Kidney tubule cell (primary cell): ENCODE data around the gene P2RY6.

ENCODE experiments used
- DNase-seq: peaks from one replicate; pipeline ENCODE4 v3.0.0-alpha.2; 2018; ENCODE audit warnings: low spot score

P2RY6 gene

DNA sequence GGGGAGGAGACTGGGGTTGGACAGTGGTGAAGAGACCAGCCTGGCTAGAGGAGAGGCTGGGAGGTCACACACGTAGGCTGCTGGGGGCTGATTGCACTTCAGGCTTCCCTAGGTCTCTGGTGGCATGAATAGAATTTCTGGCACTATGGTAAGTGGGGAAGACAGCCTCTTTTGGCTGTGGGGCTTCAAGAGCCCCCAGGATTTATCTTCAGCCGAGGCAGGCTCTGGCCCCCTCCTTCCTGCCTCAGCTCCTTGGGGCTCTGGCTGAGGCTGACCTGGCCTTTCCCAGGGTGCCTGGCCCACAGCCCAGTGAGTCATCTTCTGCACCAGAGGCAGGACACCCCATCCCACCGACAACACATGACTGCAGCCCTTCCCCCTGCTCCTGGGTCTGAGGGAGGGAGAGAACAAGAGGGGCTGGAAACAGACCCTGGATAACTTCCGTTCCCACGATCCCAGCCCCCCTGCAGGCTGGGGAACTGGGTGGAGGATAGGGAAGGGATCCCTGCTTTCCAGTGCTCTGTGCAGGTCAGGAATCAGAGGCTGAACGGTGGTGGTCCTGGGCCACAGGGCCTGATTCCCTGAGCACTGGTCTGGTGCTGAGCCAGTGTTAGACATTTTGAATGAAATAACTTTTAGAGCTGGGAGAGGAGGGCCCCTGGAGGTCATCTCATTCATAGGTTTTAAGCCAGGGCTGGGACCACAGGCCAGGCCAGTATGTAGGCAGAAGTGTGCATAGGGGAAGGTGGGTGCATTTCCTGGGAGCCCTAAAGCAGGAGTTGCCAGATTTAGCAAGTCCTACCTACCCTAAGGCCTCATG lies 62.5 kb downstream of the P2RY6 start:
- DNase-seq, result peak; percentile 86

GRCh38 chr11:73335204-73335923 lies 63.2 kb downstream of the P2RY6 start:
- DNase-seq, result peak; percentile 83

DNA sequence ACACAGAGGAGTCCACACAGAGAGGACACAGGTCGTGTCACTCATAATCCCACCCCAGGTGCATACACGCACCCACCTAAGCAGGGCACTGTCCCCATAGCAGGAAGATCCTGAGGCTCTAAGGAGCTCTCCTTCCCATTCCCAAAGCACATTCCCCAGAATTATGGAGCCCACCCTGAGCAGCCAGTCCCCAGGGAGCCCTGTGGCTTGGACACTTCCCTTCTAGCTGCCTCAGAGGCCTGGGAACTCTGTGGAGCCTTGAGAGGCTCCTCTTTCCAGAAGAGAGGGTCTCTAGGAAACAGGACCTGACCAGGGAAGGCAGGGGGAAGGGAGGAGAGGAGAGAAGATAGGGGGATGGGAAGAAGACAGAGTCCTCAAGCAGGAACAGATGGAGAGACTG lies 65.7 kb downstream of the P2RY6 start:
- DNase-seq, result no peak

GRCh38 chr11:73338279-73338678 lies 66.1 kb downstream of the P2RY6 start:
- no peak for DNase-seq

DNA sequence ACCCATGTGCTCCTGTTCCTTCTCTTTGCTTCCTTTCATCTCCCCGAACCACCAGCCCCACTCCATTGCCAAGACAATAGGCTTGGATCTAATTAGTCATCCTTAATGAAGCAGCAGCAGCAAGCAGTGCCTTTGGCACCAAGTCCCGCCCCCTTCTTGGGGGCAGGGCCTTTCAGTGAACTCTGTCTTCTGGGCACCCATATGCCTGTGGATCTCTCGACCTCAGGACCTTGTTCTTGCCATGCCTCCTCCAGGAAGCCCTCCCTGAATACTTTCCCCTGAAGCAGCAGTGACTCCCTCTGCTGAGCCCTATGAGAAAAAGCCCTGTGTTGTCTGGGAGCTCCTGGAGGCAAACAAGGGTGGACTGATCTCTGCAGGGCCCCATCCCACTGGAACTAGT lies 68.0 kb downstream of the P2RY6 start:
- peak; percentile 9 for DNase-seq

- DNase-seq, result no peak
Observed at GRCh38 chr11:73342633-73343032, 70.5 kb downstream of the P2RY6 start.

- DNase-seq, result no peak
Observed at GRCh38 chr11:73343076-73343873, 71.1 kb downstream of the P2RY6 start.

DNA sequence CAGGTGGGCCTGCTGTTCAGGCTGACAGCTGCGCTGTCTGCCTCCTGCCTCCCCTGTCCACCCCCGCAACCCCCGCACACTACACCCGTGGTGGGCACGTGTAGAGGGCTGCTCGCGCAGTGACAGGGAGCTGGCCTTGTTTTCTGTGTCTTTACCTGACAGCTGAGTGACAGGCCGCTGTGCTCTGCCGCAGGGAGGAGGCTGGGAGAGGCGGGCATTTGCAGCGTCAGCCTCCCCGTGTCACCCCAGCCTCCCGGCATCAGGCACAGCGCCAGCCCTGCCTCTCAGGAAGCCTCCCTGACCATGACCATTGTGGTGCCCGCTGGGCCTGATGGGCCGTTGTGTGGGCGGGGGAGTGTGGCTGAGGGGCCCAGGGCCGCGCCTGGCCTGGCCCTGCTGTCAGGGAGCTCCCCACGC lies 72.1 kb downstream of the P2RY6 start:
- peak; percentile 18 for DNase-seq

DNA sequence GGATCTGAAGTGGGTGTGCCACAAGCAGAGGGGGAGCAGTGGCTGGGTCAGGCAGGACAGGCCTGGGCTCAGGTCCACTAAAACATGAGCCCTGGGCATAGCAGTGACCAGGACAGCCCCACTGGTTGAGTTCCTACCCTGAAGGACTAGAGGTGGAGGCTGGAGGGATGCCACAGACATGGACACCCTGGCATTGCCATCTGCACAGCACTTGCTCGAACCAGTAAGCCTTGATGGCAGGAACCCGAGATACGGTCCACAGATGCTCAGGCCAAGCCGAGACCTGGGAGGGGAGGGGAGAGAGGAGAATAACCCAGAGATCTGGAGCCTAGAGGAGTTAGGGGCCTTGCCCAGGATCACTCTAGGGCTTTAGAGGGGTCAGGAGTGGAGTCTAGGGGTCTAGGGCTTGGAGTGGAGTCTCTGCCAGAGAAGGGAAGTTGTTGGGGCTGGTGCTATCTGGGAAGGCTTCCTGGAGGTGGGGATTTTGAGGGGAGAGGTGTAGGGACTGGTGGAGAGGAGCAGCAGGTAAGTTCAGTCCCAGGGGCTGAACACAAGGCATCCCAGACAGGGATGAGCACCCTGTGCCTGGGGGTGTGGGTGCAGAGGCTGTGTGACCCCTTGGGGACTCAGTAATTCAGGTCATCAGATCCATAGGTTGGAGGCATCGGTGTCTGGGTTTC lies 73.5 kb downstream of the P2RY6 start:
- no peak for DNase-seq

DNA sequence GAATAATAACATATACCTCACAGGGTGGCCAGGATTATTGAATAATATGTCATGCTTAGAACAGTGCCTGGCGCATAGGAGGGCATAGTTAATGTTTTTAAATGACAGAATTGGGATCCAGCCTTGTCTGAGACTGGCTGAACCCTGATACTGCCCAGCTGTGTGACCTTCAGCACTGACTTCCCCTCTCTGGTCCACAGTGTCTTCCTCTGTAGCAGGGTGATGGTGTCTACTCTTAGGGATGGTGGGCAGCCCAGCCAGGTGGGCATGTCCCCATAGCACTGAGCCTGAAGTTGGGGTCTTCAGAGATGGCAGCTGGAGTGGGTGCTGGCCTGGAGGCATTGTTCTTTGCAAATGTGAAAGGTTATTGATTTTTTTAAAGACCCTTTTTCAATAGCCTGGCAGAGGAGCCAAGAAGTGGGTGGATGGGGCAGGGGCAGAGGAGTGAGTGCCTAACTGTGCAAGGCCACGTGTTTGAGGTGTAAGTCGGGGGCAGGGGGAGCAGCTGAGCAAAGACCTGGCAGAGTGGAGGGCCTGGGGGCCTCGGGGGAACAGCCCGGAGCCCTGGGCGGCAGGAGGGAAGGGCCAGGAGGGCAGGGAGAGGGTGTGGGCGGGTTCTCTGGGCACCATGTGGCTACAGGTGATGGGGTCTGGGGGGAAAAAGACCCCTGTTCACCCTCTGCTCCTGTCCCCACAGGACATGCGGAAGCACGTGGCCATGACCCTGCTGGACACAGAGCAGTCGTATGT lies 74.2 kb downstream of the P2RY6 start:
- no peak for DNase-seq

- no peak for DNase-seq
Observed at GRCh38 chr11:73347067-73347466, 74.9 kb downstream of the P2RY6 start.
